Endometrial microvascular endothelial cells (primary cell): ENCODE measurements around the gene OR51B5. TPM values are rescaled to one million over a fixed set of nuclear protein-coding genes. Genes with fewer than 3 reads are reported as not detected.
"Not testable (repeated sequence)": the region's sequence is repeated elsewhere in the genome, so short reads cannot be mapped to it uniquely, and the experiment has no call there.

Source experiments
- in situ Hi-C: cut with HindIII; loops from 2 replicates; pipeline ENCODE4 v1.10.0; 2017; ENCODE audit warnings: low sequenced_read_pairs, low pct_unique_long_range_greater_than_20kb; ENCODE audit errors: inconsistent ontology term
- total RNA-seq: library from RNA; depleted of rRNA; stranded (reverse); fragments of >200 nt; gene quantifications from one replicate; pipeline ENCODE4 v1.2.3, GENCODE V29; 2015; ENCODE audit errors: inconsistent ontology term

OR51B5 gene
- total RNA-seq, 1 donor from 2014 or later = not detected

DNA sequence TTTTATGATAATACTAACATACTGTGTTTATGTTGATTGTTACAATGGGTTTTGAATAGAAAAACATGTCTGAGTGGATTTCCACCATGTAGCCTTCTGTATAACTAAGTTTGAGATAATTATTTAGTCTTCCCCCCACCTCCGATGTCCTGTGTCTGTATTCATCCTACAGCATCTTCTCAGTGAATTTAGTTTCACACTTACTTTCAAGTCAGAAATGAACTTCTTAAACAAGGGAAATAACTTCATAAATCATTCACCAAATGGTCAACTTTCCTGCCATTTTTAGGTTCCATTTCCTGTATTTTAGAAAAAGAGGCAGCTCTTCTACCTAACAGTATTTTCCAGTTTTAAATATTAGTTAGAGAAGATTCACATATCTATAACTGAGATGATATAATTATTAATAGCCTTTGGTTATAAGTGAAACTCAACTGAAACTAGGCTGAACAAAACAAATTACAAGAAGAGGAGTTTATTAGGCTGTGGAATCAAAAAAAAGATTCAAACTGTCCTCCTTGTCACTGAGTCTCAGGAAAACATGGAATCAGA, 3.5 kb downstream of the OR51B5 start:
- in situ Hi-C loops = no loop called here

DNA sequence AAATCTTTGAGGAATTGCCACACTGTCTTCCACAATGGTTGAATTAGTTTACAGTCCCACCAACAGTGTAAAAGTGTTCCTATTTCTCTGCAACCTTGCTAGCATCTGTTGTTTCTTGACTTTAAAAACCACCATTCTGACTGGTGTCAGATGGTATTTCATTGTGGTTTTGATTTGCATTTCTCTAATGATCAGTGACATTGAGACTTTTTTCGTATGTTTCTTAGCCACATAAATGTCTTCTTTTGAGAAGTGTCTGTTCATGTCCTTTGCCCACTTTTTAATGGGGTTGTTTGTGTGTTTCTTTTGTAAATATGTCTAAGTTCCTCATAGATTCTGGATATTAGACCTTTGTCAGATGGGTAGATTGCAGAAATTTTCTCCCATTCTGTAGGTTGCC, 6.1 kb downstream of the OR51B5 start:
- in situ Hi-C loops = not testable (repeated sequence)

DNA sequence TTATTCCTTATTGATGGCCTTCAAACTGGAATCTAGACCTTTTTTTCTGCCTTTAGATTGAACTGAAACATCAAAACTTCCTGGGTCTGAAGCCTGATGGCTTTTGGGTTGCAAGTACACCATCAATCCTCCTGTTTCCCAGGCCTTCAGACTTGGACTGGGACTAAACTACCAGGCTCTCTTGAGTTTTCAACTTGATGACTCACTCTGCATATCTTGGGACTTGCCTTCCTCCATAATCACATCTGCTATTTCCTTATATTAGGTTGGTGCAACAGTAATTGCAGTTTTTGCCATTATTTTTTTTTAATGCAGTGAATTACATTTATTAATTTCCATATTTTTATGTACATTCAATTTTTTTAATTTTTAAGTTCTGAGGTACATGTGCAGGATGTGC, 7.0 kb downstream of the OR51B5 start:
- in situ Hi-C loops = no loop called here

DNA sequence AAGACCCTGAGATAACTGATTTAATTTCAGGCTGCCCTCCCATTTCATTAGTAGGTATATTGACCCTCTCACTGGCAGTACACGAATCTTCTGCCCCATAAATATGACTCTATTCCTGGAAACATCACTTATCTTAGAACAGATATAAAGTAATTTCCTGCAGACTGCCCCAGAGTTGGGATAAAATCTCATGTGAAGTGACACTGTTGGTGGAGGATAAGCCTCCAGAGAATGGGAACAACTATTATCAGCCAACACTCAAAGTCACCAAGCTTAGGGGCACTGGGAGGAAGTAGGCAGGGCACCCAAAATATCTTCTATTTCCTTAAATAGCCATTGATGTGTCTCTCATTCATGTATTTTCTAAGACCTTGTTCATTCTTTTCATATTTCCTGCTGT, 8.2 kb downstream of the OR51B5 start:
- in situ Hi-C loops = no loop called here

DNA sequence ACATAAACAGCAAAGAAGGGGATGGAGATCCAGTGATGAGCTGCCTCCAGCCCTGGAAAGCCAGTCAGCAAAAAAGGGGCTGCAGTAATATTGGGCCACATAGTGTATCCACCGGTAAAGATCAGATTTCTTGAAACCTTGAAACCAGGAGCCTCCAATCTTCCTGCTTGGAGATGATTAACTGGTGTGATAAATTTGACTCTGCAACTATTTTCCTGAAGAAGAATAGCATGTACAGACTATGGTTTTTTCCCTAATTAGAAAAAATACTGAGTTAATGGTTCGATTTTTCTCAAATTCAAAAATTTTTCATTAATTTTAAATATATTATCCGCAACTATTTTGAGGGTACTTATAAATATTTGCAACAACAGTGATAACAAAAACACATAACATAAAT, 19.1 kb downstream of the OR51B5 start, which contains the start of gene OR51B2:
Gene OR51B2, minus strand, starts transcription at position 101 of the 400 bp plus-strand sequence. Its CDS starts 0 bp downstream, at position 101.
- in situ Hi-C loops = no loop called here

DNA sequence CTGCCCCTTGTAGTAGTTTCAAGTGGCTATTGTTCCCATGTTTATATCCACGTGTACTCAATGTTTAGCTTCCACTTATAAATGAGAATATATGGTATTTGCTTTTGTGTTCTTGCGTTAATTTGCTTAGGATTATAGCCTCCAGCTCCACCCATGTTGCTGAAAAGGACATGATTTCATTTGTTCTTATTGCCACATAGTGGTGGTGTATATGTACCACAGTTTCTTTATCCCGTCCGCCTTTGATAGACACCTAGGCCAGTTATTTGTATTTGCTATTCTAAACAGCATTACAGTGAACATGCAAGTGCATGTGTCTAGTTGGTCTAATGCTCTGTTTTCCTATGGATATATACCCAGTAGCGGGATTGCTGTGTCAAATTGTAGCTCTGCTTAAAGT, 26.0 kb downstream of the OR51B5 start:
- in situ Hi-C loops = no loop called here

DNA sequence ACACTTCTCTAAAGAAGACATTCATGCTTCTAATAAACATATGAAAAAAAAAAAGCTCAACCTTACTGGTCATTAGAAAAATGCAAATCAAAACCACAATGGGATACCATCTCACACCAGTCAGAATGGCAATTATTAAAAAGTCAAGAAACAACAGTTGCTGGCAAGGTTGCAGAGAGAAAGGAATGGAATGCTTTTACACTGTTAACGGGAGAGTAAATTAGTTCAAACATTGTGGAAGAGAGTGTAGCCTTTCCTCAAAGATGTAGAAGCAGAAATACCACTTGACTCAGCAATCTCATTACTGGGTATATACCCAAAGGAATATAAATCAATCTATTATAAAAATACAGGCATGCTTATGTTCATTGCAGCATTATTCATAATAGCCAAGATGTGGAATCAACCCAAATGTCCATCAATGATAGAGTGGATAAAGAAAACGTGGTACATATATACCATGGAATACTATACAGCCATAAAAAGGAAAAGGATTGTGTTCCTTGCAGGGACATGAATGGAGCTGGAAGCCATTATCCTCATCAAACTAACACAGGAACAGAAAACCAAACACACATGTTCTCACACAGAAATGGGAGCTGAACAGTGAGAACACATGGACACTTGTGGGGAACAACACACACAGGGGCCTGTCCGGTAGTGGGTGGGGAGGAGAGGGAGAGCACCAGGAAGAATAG, 29.8 kb downstream of the OR51B5 start:
- in situ Hi-C loops = not testable (repeated sequence)

DNA sequence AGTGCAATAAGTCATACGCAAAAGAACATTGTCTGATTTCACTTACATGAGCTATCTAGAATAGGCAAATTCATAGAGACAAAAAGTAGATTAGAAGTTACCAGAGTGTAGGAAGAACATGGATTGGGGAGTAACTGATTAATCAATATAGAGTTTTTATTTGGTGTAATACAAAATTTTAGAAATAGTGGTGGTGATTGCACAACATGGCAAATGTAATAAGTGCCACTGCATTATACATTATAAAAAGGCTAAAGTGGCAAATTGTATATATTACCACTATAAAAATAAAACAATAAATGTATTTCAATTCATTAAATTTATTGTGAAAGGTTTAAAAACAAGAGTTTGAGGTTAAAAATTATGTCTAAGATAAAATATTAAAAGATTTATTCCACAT, 32.9 kb downstream of the OR51B5 start:
- in situ Hi-C loops = no loop called here

DNA sequence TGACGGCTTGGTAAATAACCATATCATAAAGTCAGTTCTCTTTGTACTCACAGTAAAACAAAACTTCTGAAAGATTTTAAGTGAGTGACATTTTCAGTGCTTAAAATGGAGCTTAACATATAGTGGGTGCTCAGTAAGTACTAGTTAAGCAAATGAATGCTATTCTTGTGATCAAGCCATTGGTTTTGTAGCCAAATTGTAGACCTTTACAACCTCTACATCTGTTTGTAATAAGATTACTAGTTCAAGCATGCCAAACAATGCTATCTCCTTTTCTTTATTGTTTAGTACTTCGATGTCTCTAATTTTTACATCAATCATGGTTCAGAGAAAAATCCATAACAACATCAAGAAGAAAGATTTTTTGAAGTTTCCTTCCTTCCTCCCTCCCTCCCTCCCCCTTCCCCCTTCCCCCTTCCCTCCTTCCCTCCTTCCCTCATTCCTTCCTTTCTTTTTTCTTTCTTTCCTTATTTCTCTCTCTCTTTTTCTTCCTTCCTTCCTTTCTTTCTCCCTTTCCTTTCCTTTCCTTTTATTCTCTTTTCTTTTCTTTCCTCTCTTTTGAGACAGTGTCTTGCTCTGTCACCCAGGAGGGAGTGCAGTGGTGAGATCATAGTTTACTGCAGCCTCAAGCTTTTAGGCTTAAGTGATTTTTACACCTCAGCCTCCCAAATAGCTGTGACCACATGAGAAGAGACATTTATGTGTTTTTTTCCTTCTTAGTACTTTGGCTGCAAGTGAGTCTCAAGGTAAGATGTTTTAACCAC, 35.9 kb downstream of the OR51B5 start:
- in situ Hi-C loops = no loop called here

DNA sequence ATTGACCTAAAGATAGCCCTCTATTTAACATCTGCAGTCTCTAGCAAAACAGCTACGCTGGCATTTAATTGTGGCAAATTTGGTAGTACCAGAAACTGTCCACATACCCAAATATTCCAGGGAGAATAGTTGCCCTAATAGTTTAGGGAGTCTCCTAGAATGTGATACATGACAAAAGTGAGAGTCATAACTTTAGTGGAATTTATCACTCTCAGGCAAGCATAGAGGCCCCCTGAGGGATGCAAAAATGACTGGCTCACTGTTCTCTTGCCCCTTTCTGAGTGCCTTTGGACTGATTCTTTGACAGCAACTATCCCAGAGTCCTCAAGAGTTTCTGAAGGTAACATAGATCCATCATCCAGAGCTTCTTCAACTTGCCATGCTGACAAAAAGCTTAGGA, 39.3 kb downstream of the OR51B5 start:
- in situ Hi-C loops = no loop called here

DNA sequence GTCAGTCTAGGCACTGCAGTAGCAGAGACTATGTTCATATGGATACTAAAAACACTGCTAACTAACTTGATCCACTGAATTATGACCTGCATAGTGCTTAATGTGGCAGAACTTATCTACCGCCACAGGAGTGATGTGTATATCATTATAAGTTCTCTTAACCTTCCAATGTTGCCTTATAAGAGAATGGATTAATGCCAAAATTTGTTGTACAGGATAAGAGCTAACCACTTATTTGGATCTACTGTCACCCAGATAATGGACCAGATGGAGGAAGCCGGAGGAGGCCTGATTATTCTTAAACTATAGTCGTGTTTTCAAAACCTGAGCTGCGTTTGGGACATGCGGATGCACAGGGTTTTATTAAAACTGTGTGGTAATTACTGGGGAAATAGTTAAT, 39.7 kb downstream of the OR51B5 start:
- in situ Hi-C loops = no loop called here

DNA sequence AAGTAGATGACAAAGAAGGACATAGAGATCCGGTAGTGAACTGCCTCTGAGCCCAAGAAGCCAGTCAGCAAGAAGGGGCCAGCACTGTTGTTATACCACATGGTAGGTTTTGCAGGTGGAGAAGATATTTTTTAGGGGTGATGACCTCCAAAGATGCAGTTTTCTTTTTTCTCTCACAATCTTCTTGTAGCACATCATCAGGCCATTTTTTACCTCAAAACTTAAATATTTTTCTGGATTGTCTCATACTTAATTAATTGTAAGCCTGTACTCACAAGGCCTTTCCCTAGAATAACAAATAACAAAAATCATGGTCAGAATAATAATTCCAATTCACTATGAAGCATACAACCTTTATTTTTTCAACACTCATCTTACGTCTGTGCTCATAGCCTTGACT, 41.5 kb downstream of the OR51B5 start, which contains the start of gene OR51B4:
Gene OR51B4, minus strand, starts transcription at position 101 of the 400 bp plus-strand sequence. Its CDS starts 0 bp downstream, at position 101.
- in situ Hi-C loops = no loop called here

DNA sequence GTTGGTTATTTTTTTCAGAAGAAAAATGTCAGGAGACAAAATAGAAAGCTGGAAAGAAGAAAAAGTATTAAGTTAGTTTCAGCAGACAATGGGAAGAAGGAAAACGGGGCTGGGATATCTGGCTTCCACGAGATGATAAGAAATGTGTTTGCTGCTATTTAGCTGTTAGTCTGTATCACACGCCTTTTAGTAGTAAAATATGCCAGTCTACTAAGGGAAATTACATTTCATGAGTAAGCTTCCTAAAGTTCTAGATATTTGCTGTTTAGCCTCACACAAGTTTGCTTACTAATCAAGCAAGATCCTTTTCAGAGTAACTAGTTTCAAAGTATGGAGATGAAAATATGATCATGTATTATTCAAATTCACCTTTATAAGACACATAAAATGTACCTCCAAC, 43.1 kb downstream of the OR51B5 start:
- in situ Hi-C loops = no loop called here

DNA sequence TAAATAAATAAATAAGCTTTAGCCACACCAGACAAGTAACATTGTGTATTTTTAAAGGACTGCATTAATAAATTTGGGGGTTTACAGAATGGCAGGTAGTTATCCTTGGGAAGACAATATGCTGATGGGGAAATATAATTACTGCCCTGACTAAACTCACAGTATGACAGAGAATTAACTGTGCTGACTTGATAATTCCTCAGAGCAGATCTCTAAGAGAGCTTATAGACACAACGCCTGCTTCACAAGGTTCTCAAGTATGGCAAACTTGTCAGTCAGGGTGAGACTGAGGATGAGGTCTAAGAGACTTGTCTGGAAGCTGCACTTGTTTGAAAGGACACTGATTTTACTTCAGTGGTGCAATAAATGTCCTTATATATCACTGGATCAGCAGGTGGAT, 44.9 kb downstream of the OR51B5 start:
- in situ Hi-C loops = no loop called here

DNA sequence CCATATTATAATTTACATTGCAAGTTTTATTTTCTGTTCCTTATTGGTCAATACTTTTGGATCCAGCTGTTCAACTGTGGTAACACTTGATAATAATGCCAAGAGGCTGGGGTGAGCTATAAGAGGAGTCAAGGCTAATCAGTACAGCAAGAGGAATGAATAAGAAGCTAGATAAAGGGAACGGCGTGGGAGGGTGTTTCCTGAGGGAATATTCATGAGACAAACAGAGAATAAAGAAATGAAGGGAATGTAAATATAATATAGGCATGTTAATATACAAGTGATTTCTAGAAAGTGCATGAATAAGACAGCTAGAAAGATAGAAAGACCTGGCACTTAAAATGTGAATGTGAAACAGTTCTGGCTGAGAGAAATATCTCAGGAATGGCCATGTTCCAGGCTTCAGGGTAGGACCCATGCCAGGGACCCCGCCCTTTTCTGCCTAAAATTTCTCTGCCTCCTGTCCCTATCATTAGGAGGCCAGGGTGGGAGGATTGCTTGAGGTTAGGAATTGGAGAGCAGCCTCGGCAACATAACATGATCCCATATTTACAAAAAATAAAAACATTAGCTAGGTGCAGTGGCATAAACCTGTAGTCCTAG, 45.5 kb downstream of the OR51B5 start:
- in situ Hi-C loops = no loop called here

DNA sequence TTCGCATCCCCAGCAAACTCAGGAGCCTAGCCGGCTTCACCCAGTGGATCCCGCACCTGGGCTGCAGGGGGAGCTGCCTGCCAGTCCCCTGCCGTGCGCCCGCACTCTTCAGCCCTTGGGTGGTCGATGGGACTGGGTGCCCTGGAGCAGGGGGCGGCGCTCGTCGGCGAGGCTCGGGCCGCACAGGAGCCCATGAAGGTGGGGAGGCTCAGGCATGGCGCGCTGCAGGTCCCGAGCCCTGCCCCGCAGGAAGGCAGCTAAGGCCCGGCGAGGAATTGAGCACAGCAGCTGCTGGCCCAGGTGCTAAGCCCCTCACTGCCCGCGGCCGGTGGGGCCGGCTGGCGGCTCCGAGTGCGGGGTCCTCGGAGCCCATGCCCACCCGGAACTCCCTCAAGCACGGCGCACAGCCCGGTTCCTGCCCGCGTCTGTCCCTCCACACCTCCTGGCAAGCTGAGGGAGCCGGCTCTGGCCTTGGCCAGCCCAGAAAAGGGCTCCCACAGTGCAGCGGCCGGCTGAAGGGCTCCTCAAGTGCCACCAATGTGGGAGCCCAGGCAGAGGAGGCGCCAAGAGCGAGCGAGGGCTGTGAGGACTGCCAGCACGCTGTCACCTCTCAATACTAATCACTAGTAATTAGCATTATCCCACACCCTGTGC, 48.9 kb downstream of the OR51B5 start:
- in situ Hi-C loops = not testable (repeated sequence)

DNA sequence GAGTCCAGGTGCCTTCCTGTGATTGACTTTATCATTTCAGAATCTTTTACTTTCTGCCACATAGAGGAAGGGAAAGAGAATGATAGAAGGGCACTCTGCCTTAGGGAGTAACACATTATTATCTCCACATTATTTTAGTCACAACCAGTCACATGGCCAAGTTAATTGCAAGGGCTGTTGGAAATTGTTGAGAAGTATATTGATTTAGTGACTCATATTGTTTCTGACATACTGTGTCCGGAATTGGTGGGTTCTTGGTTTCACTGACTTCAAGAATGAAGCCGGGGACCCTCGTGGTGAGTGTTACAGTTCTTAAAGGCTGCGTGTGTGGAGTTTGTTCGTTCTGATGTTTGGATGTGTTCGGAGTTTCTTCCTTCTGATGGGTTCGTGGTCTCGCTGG, 50.3 kb downstream of the OR51B5 start:
- in situ Hi-C loops = no loop called here
